CD4-positive, alpha-beta T cell treated with Interleukin-2 at 100 ng/mL for 4 hours (primary cell): ENCODE results near the gene TIMMDC1.
"Not testable (repeated sequence)": the region's sequence is repeated elsewhere in the genome, so short reads cannot be mapped to it uniquely, and the experiment has no call there.

Source experiments
- DNase-seq: peaks from one replicate; pipeline ENCODE4 v3.0.0-alpha.2; 2020; ENCODE audit warnings: low spot score

The TIMMDC1 gene

DNA sequence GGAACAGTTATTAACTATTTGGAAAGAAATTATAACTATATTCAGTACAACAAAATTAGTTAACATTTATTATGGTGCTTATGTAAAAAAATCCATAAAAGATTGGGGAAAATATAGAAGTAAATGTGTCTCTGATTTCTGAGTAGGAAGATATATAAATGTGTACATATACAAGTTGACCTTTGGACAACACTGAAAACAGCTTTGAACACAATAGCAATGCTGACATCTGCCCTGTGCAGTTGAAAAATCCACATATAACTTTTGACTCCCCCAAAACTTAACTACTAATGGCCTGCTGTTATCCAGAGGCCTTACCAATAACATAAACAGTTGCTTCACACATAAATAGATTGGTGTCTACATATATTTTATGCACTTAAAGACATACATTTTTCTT lies 12.3 kb downstream of the TIMMDC1 start:
- no peak for DNase-seq

DNA sequence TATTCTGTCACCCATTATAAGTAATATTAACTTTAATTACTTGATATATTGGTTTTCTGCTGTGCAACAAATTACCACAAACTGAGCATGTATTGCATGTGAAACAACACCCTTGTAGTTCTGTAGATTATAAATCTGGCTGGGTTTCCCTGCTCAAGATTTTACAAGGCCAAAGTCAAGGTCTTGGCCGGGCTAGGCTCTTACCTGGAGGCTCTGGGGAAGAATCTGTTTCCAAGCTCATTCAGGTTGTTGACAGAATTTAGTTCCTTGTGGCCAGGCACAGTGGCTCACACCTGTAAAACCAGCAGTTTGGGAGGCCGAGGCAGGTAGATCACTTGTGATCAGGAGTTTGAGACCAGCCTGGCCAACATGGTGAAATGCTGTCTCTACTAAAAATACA lies 16.3 kb downstream of the TIMMDC1 start:
- no peak for DNase-seq

DNA sequence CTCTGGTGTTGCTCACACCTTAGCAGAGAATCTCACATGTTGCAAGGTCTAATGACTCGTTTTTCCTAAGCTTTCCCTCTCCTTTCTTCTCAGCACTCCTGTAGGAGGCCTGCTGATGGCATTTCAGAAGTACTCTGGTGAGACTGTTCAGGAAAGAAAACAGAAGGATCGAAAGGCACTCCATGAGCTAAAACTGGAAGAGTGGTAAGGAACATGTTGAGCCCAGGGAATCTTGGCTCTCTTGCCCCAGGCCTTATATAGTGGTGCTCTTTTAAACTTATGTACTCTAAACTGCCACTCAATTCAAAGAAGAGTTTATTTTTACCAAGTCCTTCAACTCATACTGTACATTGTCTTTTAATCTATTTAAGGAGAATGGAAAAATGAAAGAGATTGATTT lies 18.8 kb downstream of the TIMMDC1 start:
- DNase-seq = no peak

DNA sequence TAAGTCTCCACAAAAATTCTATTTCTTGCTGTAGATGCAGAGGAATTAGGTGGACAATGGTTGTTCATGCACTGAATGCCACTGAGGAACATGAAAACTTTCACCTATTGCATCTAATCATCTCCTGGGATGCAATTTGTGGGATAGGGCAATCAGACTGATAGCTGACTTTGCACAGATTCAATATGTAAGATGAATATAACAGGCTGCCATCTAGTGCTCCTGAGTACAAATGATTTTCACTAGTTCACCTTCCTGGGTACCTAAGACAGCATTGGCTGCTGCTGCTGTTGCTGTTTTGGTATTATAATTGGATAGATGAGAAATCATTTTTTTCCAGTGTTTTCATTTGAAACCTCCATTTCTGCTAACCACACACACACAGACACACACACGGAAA lies 19.7 kb downstream of the TIMMDC1 start:
- no peak for DNase-seq

DNA sequence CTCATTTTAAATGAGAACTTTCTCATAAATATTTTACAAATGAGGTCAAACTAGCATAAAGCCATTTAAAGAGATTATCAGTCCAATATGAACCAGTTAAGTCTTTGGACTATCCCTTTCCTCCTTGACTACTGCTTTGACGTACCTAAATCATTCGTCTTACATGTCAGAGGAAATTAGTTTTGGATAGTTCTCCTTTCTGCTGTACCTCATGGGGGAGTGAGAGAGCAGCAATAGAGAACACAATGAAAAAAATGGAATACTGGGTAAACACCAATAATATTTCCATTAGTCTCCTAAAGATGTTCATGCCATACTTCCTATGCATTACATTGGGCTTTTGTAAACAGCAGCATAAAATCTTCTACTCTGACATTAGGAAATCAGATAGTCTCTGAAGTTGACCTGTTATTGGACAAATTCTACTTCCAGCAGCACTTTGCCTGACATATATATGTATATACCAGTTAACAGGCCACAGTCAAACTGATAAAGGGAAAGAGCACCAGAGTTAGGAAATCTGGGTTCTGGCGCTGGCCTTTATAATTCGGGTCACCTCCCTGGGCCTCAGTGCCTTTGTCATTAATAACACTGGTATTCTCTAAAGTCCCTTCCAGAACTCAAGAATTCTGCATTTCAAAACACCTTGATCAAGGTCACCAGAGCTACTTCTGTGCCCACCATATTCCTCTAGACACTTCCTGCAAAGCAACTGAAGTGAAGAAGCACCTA lies 26.8 kb downstream of the TIMMDC1 start:
- no peak for DNase-seq

DNA sequence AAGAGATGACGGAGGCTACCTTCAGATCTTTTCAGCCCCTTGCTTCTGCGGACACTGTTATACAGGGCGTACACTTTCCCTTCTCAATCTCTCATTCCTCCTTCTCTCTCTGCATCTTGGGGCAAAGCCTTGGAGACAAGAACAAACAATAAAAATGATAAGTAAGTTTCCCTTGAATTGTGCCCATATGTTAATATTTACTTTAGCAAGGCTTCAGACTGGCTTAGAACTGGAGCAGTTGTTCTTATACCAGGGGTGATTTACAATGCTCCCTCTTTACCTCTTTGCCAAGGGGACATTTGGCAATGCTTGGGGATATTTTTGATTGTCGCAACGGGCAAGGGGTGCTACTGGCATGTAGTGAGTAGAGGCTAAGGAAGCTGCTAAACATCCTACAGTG lies 29.4 kb downstream of the TIMMDC1 start:
- DNase-seq = no peak

DNA sequence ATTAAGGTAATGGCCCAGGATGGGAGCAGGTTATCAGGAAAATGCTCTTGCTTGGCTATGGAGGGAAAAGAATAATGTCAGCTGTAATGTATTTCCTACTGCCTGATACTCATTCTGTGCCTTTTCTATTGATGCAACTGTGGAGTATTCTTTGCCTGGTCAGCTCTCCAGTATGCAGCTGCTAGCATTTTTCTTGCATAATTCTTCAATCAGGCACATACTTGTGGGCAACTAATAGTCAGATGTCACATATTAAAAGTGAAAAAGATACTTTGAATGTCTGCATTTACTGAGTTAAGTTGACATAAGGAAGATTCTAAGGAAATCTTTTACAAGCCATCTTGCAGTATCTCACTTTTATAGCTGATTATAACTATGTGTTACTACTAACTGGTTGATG lies 31.5 kb downstream of the TIMMDC1 start:
- DNase-seq = no peak

DNA sequence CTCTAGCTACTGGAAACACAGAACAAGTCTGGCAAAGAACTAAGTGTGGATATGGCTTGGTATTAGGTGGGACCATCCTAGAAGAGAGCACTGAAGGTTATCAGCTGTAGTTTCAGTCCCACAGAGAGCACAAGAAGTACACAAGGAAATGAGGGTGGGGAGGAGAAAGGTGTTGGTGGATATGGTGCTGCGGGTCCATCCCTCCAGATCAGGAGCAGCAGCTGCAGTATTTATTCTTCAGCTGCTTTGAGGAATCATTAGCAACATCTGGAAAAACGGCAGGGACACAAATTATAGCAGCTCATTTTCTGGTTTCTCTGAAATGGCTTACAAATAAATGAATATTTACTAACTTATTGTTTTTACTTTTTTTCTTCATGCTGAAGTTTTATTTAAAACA lies 32.1 kb downstream of the TIMMDC1 start:
- no peak for DNase-seq

DNA sequence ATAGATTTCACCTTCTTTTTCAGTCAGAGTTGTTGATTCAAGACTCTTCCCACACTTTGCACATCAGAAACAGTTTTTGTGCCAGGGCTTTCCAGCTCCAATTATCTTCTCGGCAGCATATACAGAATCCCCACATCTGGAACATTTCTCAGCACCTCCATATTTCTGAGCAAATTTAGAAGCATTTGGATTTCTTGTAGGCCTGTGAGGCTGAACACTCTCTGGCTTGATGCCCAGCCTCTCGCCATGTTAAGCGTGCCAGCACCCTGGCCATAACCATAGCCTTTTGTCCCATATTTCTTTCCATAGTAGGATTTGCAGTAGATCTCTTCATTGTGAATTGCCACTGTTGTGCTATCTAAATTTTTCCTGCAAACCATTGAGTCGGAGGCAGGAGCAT lies 32.8 kb downstream of the TIMMDC1 start:
- DNase-seq = no peak

DNA sequence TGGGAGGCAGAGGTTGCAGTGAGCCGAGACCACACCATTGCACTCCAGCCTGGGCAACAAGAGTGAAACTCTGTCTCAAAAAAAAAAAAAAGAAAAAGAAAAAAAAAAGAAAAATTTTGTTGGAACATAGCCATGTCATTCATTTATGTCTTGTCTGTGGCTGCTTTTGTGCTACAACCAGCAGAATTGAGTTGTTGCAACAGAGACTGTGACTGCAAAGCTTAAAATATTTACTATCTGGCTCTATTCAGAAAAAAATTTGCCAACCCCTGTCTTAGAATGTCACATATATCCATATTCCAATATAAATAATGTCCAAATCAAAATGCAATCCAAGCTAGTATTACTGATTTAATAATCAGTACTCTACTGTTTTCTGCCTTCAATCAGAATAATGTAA lies 35.9 kb downstream of the TIMMDC1 start:
- DNase-seq = no peak

DNA sequence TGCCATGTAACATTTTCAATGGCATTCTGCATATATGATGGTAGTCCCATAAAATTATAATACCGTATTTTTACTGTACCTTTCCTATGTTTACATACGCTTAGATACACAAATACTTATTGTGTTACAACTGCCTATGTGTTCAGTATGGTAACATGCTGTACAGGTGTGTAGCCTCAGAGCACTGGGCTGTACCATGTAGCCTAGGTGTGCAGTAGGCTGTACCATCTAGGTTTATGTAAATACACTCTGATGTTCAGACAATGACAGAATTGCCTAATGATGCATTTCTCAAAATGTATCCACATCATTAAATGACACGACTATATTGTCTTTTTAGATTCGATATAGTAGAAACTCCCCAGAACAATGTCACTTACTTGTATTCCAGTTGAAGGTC lies 38.4 kb downstream of the TIMMDC1 start:
- no peak for DNase-seq

DNA sequence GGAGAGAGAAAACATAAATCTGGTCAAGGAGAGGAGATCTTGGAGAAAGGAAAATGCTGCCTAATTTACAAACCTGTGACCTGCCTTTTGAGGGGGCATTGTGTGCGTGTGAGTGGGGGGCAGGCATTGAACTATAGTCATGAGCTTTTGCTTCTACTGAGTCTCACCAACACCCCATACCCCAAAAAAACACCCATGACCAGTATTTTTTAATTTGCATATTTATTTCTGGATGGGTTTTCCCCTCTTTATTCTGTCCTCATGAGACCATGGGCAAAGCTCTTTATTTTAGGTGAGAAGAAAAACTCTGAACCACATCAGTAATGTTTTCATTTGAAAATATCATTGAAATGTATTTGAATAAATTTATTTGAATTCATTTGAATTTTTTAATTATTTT lies 40.4 kb downstream of the TIMMDC1 start:
- no peak for DNase-seq

DNA sequence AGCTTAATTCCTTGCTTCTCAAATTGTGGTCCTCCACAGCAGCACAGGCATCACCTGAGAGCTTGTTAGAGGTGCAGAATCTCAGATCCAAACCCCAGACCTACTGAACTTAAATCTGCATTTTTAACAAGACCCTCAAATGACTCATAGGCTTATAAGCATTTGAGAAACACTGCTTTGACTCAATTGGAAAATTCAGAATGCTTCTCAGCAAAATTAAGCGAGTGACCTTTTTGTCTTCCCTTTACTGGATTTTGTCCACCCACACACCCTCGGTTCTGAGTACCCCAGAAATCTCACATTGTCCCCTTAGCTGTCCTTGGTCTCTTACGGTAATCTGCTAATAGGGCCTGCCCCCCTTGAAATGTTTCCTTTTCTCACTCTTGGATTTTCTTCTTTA lies 43.2 kb downstream of the TIMMDC1 start:
- DNase-seq = no peak

DNA sequence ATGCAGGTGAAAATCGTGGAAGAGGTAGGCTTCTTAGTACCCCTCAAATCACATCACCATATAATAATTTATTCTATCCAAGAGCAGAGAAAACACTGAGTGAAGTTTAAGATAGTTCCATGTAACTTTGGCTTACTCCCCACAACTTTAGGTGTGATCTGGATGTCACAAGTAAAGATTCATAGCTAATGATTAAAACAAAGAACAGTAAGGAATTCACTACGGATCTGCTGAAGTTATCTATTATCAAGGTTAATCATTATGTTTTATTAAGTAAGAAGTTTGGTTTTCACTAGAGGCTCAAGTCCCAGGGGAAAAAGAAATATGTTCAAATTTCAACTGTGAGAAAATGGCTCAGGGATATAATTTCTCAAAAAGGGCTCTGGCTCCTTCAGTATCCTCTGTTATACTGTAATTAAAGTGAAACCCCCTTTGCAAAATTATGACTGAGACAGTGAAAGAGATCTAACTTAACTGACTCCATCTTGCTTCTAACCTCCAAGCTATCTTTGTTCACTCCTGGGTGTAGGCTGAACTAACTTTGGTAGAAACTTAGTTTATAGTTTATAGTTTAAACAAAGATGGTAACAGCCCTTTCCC lies 43.9 kb downstream of the TIMMDC1 start:
- DNase-seq = no peak

DNA sequence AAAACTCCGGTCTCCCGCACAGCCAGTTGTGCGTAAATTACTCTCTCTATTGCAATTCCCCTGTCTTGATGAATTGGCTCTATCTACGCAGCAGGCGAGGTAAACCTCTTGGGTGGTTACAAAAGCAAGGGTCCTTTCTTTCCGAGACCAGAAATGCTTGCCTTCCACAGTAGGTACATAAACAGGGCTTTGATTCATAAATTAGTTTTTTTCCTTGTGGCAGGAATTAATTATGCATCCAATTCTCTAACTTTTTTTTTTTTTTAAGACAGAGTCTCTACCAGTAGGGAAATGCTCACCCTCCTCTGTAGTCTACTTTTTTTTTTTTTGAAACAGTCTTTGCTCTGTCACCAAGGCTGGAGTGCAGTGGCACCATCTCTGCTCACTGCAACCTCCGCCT lies 44.8 kb downstream of the TIMMDC1 start:
- DNase-seq = no peak

DNA sequence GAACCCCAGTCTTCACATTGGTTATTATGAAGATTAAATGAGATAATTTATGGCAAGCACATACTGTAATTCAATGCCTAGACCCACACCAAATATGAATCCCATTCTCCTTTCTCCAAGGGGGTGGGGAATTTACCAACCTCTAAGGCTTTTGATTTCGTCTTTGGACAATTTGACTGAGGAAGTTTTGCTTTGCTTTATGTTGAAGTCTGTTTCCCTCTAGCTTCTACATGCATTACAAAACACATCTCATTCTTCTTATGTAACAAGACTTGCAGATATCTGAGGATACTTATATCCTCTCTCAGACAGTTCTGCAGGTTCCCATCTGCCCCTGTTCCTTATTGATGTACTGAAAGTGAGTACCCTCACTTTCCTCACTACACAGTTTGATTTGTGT lies 48.9 kb downstream of the TIMMDC1 start:
- no peak for DNase-seq

DNA sequence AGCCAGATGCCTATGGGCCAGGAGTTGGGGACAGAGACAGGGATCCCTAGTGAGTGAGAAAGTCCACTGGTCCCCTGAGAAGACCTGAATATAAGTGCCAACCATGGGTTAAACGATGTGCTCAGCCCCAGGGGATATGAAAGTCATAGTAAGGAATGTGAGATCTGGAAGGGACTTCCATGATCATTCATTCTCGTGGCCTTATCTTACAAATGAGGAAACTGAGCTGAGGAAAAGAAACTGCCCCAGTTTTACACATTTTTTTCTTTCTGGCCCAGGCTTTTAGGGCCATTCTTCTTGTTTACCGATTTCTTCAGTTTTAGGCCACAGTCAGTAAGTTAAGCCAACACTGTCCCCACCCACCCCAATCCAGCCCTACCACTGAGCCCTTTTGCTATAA lies 50.0 kb downstream of the TIMMDC1 start:
- no peak for DNase-seq

DNA sequence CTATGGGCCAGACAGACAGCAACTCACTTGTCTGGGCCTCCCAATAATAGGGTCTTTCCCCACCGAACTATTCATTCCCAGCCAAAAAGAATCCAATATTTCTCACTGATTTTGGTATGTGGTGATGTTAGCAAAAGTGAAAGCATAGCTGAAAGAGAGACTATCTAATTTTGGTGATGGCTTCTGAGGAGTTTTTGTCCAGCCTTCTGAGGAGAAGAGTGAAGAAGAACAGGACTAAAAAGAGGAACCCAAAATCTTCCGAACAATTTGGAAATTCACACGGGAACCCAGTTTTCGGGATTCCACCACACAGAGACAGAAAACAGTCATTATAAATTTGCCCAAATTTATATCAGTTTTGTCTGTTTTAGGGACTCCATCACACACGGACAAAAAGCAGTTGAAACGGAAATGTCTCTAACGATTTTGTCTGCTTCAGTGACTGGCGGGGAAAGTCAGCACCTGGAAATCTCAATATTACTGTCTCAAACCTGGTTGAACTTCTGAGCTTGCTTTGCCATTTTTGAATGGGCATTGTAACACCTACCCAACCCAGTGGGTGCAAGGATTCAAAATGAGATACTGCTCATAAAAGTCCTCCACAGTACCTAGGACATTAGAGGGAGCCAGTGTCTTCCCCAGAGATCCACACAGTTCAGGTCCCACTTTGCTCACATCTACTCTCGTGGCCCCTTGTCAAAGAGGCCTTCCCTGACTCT lies 52.0 kb downstream of the TIMMDC1 start:
- no peak for DNase-seq

DNA sequence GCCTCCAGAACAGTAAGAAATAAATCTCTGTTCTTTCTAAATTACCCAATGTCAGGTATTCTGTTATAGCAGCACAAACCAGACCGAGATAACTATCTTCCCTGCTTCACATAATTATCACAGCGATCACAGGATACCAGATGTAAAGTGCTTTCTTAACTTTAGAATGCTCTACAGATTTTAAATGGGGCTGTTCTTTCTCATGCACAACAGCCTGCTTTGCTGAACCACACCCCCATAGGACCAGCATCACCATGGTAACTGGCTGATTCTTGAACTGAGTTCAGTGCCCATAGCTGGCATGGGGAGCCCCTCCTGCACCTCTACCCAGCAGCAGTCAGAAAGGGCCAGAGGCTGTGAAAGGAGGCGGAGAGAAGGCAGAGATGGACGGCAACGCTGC lies 53.3 kb downstream of the TIMMDC1 start:
- DNase-seq = no peak

DNA sequence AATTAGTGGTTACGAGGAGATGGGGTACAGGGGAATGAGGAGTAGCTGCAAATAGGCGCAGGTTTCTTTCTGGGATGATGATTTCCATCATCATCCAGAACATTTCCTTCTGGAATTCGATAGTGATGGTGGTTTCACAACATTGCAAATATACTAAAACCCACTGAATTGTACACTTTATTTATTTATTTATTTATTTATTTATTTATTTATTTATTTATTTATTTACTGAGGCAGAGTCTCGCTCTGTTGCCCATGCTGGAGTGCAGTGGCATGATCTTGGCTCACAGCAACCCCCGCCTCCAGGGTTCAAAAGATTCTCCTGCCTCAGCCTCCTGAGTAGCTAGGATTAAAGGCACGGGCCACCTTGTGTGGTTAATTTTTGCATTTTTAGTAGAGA lies 54.6 kb downstream of the TIMMDC1 start:
- not testable (repeated sequence) for DNase-seq

DNA sequence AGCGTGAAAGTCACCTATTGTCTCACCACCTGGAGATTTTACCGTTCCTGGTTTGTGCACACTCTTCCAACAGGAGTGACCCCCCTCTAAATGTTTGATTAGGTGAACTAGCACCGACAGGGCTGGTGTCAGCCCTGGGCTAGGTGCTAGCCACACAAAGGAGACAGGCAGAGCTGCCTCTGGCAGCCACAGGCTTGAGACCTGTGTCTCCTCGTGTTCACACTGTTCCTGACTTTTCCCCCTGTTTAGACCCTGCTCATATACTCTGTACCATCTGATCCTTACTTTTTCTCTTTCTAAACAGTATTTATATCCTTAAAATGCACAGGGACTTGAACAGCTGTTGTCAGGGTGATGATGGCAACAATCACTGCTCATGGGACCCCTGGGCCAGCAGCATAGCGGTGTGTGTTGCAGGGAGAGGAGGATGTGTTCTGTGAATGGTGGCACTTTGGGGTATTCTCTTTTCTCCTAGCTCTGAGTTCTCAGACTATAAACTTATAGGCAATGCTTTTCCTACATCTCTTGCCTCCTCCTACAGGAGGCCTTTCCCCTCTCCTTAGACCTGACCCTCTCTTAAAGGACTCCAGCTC lies 55.6 kb downstream of the TIMMDC1 start:
- no peak for DNase-seq

DNA sequence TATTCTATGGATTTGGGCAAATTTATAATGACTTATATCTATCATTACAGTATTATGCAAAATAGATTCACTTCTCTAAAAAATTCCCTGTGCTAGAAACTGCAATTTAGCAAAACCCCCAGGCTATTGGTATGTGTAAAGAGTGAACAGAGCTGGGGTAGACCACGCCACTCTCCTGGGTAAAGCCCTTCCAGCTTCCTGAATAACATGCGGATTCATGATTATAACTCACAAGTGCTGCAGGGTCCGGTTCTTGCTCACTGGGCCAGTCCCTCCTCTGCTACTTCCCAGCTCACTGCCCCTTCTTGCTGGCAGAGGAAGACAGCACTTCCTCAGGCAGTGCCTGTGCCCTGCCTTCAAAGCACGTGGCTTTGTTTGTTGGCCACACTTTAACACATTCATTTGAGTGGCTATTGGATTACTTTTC lies 57.0 kb downstream of the TIMMDC1 start:
- no peak for DNase-seq

DNA sequence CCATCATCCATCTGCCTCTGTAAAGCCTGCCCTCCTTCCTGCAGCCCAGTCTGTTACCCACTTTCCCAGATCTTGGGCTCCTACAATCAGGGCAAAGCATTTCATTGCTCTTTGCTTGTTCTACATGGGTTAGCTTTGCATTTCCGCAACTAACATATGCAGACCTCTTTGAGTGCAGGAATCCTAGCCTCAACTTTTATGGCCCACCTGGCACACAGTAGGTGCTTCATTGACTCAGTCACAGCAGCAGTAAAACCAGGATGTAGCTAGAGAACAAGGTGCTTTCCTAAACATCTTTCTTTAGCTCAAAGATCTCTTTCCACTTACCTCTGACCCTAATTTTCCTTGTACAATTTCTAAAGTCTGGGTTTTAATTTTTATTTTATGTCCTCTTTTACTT lies 57.6 kb downstream of the TIMMDC1 start:
- DNase-seq = no peak
